KG1 (cell line): ENCODE measurements around the gene ABL1.

Source experiments
- DNase-seq: peaks from one replicate; lab custom pipeline; 2025; lab: John Stamatoyannopoulos, UW

ABL1 gene

DNA sequence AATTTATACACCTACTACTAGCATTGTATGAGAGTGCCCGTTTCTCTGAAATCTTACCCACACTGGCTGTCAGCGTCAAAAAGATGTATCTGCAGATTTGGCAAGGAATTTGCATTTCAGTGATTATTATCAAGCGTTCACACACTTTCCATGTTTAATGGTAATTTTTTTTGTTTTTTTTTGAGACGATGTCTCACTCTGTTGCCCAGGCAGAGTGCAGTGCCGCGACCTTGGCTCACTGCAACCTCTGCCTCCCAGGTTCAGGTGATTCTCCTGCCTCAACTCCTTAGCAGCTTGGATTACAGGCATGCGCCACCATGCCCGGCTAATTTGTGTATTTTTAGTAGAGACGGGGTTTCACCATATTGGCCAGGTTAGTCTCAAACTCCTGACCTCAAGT, 14.3 kb downstream of the ABL1 start:
- no peak for DNase-seq

DNA sequence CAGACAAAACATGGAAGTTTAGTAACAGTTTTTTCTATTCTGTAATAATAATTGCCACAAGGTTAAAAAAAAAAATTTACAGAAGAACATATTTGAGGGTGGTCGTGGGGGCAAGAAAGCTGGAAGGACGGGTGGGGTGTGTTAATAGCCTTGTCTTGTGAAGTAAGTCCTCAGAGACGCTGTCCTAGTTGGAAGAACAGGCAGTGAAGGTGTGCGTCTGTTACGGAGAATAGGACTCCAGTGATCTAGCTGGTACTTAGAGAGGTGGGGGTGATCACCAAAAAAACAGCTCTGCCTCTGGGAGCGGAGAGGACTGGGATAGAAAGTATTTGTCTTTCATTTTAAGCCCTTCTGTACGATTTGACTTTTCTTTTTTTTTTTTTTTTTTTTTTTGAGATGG, 17.7 kb downstream of the ABL1 start:
- no peak for DNase-seq

DNA sequence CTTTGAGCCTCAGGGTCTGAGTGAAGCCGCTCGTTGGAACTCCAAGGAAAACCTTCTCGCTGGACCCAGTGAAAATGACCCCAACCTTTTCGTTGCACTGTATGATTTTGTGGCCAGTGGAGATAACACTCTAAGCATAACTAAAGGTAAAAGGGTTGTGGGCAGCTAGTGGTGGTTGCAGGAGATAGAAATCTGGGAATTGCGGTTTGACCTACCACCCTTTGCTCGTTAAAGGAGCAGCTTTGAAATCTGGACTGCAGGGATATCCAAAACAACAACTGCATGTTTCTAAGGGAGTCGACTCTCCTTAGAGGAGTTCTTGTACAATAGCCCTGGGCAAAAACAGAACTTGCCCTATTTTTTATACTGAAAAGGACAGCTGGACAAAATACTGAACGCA, 19.0 kb downstream of the ABL1 start:
- DNase-seq: no peak

DNA sequence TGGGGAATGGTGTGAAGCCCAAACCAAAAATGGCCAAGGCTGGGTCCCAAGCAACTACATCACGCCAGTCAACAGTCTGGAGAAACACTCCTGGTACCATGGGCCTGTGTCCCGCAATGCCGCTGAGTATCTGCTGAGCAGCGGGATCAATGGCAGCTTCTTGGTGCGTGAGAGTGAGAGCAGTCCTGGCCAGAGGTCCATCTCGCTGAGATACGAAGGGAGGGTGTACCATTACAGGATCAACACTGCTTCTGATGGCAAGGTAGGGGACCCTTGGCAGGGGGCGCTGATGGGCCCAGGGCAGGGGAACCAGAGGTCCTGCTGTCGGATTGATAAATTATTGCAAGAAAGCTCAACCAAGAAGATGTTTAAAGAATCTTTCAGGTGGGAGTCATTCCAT, 19.8 kb downstream of the ABL1 start:
- no peak for DNase-seq

DNA sequence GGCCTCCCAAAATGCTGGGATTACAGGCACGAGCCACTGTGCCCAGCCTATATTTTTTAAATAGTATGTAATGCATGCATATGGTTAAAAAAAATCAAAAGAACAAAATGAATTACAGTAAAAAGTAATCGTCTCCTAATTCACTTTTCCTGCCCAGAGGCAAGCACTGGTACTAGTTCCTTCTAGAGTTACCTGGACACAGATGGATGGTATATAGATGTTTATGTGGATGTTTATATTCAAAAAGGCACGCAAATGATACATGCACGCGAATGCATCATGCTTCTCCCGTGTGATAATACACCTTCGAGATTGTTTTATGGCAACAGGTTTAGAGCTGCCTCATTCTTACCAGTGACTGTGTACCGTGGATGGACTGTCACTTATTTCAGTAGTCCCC, 21.4 kb downstream of the ABL1 start:
- DNase-seq: no peak

DNA sequence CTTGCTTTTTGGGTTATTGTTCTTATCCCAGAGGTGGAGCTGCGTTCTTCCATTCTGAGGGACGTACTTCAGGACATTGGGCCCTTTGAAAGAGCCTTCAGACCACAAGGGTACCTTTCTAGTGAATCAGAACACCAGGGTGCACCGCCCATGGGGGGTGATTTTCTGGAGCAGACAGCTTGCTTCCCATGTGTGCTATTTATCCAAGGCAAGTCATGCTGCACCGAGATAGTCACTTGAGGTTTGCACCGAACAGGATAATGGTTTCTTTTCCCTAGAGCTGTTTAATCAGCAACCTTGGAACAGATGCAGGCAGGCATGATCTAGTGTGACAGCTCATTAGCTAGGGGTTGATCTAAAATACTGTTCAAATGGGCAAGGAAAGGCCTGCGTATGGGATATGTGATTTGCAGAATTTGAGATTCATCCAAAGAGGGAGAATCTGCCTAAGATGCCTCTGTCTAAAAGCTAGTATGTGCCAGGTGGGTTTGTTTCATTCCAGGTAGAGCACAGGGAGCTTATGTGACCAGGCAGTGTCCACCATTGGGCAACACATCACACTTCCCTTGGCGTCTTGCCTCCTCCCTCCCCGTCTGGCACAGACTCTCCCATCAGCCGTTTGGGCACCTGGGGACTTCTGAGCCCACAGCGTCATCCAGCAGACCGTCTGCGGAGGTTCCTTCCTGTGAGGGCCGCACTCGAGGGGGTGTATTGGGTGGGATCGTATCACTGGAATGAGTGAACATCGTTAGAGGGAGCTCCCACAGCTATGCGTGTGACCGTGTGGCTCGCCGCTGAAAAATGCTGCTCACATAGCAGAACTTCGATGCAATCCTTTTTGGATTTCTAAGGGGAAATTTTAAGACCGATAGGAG, 23.0 kb downstream of the ABL1 start:
- DNase-seq: no peak

DNA sequence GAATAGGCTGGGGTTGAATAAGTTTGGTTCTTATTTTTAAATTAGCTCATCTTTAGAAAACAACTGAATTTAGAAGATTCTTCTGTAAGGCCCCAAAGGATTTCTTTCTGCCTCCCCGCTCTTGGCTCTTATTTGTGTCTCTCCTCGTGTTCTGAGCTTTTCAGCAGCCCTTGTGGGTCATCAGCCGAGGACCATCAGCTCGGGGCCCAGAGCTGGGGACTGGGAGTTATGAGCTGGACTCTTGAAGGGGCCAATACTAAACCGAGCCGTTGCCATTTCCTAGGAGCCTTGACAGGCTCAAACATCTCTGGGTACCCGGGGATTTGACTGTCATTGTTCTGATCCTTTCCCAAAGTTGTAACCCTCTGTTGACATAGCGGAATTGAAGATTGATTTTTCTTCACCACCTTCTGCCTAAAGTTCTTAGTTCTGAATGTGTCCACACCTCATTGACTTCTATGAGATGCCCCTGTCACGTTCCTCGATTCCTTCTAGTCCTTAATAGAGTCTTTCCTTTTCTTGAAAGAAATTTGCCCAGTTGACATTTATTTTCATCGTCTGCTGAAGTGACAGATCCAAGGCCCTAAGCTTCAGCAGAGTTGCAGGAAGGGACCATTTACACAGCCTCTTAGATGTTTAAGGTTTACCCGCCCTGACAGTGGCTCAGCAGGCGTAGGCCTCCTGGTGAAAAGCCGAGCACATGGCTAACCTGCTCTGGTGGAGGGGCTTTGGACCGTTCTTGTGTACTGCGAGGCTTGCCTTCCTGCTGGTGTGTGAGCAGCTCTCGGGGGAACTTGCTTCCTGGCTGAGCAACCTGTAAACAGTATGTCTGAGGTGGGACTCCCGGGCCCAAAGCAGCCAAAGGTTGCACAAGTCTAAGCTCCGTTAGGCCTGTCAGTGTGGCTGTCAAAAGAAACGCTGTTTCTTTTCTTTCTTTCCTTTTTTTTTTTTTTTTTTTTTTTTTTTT, 24.0 kb downstream of the ABL1 start:
- no peak for DNase-seq

DNA sequence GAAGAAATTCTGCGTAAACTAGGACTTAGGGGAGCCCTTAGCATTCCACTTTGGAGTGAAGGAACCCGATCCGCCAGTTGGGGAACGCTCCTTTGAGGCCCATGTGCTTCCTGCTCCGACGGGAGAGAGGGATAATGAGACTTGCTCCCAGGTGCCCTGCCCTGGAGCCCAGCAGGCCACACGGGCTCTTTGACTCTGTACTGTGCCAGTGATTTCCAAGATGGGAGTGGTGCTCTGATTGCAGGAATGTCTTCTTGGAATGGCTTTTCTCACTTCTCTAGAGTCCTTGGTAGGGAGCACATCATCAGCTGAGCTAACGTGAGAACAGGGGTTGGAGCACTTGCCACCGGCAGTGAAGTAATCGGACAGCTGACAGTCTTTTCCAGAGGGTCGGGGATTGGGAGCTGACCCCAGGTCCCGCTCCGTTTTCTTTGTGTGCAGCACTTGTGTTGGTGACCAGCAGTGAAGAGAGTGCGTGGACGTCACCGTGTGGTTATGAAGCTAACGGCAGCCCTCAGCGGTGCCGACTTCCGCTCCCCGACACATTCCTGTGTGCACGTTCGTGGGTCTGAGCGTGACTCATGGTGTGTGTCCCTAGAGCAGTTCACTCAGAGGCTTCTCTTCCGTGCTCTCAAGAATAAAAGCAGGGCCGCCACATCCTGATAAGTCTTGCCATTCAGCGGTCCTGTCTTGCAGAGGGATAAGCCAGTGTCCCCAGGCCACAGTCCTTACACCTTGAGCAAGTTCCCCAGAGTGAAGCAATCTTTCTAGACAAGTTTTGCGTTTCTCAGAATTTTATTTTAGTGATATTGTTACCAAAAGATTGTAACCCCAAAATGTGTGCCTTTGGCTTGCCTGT, 25.6 kb downstream of the ABL1 start:
- DNase-seq: no peak

DNA sequence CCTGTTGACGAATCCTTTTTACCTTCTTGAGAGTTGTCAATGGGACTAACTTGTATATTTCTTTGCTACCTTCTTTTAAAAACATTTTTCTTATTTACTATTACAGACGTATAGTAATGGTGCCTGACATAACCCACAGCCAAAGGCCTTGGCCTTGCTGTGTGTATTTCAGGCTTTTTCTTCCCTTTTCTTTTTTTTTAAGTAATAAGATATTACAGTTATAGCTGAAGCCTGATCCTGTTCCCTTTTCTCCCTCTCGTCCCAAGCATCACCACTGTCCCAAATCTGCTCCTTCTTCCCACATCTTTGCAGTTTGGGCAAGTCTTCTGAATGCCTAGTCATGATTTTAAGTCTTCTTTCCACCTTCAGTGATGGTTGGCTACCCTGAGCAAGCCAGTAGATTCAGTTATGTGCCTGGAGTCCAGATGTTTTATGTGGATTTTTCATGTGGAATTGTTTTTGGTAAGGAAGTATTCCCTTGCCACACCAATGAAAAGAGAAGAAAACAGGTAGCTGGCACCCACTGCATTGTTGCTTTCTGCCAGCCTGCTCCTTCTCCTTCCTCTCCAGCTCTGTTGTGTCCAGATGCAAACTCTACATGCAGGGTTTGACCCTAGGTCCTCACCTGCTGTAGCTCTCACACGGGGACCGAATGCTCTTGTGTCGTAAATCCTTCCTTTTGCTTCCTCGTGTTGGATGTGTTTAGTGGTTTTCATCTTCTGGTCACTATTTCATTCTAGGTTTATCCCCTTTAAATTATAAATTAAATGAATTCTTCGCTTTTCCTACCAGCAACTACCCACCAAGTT, 26.5 kb downstream of the ABL1 start:
- no peak for DNase-seq

DNA sequence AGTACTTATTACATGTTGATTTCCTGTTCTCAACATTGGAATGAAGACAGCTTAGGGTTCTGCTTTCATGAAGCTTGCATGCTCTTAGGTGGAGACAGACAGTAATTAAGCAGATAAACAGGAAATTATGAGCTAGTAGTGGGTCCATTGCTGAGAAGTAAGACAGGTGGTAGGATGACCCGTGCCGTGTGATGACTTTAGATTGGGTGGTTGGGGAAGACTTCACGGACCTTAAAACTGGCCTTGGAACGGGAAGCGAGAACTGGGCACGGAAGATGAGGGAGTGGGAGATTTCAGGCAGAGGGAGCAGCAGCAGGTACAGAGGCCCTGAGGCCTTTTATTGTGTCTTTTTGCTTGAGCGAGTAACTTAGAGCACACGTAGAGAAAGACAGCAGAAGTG, 27.2 kb downstream of the ABL1 start:
- DNase-seq: no peak

DNA sequence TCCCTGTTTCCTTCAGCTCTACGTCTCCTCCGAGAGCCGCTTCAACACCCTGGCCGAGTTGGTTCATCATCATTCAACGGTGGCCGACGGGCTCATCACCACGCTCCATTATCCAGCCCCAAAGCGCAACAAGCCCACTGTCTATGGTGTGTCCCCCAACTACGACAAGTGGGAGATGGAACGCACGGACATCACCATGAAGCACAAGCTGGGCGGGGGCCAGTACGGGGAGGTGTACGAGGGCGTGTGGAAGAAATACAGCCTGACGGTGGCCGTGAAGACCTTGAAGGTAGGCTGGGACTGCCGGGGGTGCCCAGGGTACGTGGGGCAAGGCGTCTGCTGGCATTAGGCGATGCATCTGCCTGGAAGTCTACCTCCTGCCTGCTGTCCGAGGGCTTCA, 27.7 kb downstream of the ABL1 start:
- DNase-seq: no peak

DNA sequence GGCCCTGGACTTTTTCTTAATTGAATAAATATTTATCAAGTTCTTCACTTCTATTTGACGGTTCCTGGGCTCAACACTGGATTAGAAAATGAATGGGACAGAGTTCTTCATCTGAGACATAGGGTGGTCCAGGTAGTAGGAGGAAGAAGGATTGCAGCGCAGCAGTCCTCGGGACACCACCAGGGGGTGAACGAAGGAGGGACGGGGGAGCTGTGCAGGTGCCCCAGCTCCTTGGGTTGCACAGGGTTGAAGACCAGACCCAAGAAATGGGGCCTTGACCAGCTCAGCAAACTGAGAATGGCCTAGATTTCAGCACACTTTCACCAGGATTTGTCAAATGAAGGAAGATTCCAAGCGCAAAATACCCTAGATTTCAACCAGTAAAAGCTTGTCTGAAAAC, 29.5 kb downstream of the ABL1 start:
- no peak for DNase-seq

DNA sequence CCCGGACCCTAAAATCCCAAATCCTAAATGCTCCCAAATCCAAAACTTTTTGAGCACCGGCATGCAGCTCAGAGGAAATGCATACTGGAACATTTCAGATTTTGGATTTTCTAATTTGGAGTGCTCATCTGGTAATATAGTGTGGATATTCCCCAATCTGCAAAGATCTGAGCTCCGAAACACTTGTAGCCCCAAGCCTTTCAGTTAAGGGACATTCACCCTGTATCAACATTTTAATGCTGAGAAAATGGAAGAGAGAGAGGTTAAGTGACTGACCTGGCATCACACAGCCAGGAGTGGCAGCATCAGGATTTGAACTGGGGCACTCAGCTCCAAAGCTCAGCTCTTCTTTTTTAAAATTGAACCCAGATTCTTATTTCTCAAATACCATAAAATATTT, 30.9 kb downstream of the ABL1 start:
- no peak for DNase-seq

DNA sequence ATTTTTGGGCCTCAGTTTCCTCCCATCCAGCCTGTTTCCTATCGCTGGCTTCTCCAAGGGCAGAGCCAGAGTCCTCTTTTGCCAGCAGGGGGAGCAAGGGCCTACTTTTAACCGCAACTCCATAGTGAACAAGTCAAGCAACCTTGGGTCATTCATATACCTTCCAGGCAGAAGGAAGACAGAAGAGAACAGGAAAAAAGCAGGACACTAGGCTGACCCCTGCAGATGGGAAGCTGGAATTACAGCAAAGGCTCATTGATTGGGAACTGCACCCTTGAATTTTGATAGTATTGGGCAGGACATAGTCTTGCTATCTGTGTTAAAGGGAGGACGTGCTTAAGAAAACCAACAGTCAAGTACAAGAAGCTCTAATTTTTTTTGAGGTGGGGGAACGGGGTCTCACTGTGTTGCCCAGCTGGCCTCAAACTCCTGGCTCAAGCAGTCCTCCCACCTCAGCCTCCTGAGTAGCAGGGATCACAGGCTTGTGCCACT, 31.5 kb downstream of the ABL1 start:
- DNase-seq: peak; percentile 45

DNA sequence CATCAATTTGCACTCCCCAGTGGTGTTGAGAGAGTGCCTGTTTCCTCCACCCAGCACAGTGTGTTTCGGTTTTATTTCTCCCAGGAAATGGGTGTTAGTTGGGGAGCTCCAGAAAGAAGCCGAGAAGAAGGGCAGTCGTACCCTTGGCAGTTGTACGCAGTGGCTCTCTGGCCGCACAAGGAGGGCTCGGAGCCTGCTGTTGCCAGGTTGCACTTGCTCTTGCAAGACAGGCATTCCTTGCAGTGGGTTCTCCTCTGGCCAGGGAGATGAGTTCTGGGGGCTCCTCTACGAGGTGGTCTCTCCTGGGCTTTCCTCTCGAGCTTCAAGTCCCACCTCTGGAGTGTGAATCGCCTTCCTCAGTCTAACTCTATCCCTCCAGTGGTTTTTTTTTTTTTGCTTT, 32.5 kb downstream of the ABL1 start:
- no peak for DNase-seq

DNA sequence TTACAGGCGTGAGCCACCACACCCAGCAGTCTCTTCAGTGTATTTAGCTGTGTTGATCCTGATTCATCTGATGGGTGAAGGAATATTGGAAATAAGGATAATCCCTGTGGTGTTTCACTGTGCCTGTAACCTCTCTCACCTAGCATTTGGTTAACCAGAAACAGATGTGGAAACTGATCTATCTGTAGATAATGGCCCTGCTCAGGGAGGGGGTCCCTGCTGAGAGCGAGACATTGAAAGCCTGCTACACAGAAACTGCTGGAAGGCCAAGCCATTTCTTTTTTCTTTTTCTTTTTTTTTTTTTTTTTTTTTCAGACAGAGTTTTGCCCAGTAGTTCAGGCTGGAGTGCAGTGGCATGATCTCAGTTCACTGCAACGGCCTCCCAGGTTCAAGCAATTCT, 33.2 kb downstream of the ABL1 start:
- DNase-seq: no peak

DNA sequence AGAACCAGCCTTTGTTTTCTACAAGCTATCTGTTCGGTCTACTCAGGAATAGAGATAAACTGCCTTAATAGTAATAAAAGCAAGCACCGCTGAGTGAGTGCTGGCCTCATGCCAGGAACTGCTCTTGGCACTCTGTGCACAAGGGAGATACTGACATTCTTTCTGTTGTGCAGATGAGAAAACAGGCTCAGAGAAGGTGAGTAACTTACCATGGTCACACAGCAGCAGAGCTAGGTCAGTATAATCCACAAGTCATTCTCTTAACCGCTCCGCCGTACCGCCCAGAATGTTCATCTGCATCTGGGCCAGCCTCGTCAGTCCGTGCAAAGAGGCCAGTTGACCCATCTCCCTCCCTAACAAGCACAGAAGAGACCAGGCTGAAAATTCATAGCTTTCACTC, 34.2 kb downstream of the ABL1 start:
- no peak for DNase-seq

DNA sequence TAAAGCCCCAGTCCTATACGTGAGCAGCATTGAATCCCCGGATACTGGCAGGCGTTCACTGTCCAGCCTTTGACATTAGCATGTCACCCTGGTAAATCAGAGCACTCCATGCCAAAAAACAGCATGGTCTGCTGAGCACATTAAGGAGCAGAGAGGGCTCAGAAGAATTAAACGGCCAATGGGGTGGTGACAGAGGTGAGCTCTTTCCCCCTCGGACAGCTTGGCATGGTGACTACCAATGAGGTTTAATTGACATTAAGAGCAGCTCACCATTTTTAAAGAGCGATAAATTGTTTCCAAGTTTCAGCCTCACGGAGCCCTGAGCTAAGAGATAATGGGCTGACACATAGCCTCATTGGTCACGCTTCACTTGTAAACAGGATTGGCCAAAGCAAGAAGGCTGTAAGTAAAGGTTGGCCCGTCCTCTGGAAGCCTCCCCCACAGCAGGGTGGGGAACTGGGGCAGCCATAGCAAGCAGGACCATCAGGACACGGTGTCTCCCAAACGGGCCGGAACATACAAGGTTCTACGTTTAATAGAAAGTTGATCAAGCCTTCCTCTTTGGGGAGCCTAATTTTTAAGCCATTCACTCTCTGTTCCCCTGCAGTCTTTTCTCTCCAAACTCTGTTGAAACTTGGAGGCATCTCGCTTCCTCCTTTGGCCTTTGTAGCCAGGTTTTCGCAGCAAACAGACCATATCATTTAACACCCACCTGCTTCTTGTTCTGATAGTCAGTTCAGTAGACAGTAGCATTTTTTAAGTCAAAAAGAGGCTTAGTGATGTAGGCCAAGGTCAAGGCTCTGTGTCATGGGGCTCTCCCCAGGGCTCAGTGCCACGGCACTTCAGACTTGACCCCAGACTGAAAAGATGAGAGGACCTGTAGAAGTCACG, 35.7 kb downstream of the ABL1 start:
- DNase-seq: no peak

DNA sequence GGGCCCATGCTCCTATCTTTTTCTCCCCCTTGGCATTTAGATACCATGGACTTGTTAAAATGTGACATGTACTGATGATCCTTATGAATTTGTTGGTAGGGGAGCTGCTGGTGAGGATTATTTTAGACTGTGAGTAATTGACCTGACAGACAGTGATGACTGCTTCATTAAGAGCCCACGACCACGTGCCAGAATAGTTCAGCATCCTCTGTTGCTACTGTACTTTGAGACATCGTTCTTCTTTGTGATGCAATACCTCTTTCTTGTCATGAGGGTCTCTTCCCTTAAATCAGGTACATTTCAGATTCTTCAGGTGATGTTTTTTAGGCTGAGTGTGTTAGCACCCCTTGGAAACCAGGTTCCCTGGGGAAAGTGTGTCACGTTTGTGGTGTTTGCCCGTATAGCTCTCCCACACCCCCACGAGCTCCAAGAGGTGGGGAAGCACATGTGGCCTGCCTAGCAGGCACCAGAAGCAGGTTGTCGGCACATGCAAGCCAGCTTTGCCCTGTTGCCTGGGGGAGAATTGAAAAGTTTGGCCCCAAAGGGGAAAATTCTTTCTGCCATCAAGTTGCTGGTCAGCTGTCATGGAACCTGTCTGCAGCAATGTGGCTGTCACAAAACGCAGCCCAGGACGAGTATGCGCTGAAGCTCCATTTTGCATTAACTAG, 36.5 kb downstream of the ABL1 start:
- DNase-seq: no peak

DNA sequence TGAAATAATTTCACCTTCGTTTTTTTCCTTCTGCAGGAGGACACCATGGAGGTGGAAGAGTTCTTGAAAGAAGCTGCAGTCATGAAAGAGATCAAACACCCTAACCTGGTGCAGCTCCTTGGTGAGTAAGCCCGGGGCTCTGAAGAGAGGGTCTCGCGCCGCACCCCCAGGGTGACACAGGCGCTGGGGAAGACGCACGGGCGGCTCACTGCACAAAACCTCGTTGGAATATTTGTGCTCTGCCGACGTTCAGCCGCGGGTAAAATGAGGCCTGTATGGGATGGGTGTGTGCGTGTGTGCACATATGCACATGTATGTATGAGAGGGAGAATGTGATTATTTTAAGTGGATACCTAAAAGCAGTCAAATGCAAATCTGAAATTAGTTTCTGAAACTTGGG, 37.0 kb downstream of the ABL1 start:
- DNase-seq: no peak
